GM12878 (cell line): ENCODE data around the gene LIN28B.

Experiments used
- EP300 ChIP-seq, 2 experiments: fragments of 150-350 bp in 1 of 2; IDR thresholded peaks; 2 replicates each; pipeline ENCODE4 v1.6.1; 2011 to 2012; ENCODE audit warnings: low read depth in 2 of 2, low read length in 2 of 2, borderline replicate concordance in 1 of 2, improper control_type of control experiment in 1 of 2, inconsistent platforms in 1 of 2; ENCODE audit not compliant: control insufficient read depth in 1 of 2
- HDGF ChIP-seq: fragments of 450-650 bp; IDR thresholded peaks from 2 replicates; pipeline ENCODE4 v1.6.1; 2016; ENCODE audit warnings: antibody characterized with exemption
- POLR2A ChIP-seq: IDR thresholded peaks from 2 replicates; pipeline ENCODE4 v1.6.1; 2011; ENCODE audit warnings: low read depth, mild to moderate bottlenecking, low read length
- POU2F2 ChIP-seq: IDR thresholded peaks from 3 replicates; pipeline ENCODE4 v1.6.1; 2011; ENCODE audit warnings: low read depth, mild to moderate bottlenecking, low read length, borderline replicate concordance
- RAD21 ChIP-seq: IDR thresholded peaks from 2 replicates; pipeline ENCODE4 v1.6.1; 2011; ENCODE audit warnings: mild to moderate bottlenecking, low read depth, low read length, moderate library complexity; ENCODE audit not compliant: insufficient read depth
- RBBP5 ChIP-seq: fragments of 200-600 bp; sonication (generic); conservative IDR thresholded peaks from 2 replicates; pipeline ENCODE4 v1.6.1; 2016
- YBX1 ChIP-seq: fragments of 450-650 bp; IDR thresholded peaks from 2 replicates; pipeline ENCODE4 v1.6.1; 2016; ENCODE audit warnings: antibody characterized with exemption
- TF ChIP-seq, protein P1 (sequence below): IDR thresholded peaks from 2 replicates; pipeline ENCODE4 v1.6.1; 2011; ENCODE audit warnings: low read depth, mild to moderate bottlenecking, low read length, moderate library complexity, borderline replicate concordance; ENCODE audit errors: extremely low read depth
- TF ChIP-seq, protein P2 (sequence below): IDR thresholded peaks from 2 replicates; pipeline ENCODE4 v1.6.1; 2012; ENCODE audit warnings: mild to moderate bottlenecking, low read depth, low read length
- TF ChIP-seq, protein P3 (sequence below), 3 experiments: IDR thresholded peaks in 2 of 3; conservative IDR thresholded peaks in 1 of 3; 2 replicates each; pipeline ENCODE4 v1.5.1; 2011; ENCODE audit warnings: low read depth in 3 of 3, low read length in 3 of 3, mild to moderate bottlenecking in 3 of 3, control low read depth in 2 of 3, moderate library complexity in 2 of 3, inconsistent platforms in 1 of 3, mixed read lengths in 1 of 3; ENCODE audit not compliant: control insufficient read depth in 2 of 3, insufficient read depth in 1 of 3; ENCODE audit errors: extremely low read depth in 1 of 3

DNA sequence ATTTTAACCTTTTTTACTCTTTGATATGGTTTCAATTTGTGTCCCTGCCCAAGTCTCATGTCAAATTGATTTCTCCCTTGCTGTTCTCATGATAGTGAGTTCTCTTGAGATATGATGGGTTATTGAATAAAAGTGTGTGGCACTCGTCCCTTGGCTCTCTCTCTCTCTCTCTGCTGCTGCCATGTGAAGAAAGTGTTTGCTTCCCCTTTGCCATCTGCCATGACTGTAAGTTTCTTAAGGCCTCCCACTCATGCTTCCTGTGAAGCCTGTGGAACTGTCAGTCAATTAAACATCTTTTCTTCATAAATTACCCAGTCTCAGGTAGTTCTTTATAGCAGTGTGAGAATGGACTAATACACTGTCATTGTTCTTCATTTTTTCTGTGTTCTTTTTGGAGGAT lies 48.5 kb downstream of the LIN28B start:
- TF ChIP-seq POLR2A: no peak
- no peak for TF ChIP-seq EP300 (IDR thresholded peaks at IDR 0.05; ENCODE audit: borderline replicate concordance in 1 of 2, control insufficient read depth in 1 of 2, low read depth in 2 of 2, low read length in 2 of 2)
- TF ChIP-seq, protein P1, sequence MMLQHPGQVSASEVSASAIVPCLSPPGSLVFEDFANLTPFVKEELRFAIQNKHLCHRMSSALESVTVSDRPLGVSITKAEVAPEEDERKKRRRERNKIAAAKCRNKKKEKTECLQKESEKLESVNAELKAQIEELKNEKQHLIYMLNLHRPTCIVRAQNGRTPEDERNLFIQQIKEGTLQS: no peak
- no peak for TF ChIP-seq HDGF
- TF ChIP-seq POU2F2: no peak
- TF ChIP-seq, protein P2, sequence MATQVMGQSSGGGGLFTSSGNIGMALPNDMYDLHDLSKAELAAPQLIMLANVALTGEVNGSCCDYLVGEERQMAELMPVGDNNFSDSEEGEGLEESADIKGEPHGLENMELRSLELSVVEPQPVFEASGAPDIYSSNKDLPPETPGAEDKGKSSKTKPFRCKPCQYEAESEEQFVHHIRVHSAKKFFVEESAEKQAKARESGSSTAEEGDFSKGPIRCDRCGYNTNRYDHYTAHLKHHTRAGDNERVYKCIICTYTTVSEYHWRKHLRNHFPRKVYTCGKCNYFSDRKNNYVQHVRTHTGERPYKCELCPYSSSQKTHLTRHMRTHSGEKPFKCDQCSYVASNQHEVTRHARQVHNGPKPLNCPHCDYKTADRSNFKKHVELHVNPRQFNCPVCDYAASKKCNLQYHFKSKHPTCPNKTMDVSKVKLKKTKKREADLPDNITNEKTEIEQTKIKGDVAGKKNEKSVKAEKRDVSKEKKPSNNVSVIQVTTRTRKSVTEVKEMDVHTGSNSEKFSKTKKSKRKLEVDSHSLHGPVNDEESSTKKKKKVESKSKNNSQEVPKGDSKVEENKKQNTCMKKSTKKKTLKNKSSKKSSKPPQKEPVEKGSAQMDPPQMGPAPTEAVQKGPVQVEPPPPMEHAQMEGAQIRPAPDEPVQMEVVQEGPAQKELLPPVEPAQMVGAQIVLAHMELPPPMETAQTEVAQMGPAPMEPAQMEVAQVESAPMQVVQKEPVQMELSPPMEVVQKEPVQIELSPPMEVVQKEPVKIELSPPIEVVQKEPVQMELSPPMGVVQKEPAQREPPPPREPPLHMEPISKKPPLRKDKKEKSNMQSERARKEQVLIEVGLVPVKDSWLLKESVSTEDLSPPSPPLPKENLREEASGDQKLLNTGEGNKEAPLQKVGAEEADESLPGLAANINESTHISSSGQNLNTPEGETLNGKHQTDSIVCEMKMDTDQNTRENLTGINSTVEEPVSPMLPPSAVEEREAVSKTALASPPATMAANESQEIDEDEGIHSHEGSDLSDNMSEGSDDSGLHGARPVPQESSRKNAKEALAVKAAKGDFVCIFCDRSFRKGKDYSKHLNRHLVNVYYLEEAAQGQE: no peak
- no peak for TF ChIP-seq RAD21
- TF ChIP-seq, protein P3, sequence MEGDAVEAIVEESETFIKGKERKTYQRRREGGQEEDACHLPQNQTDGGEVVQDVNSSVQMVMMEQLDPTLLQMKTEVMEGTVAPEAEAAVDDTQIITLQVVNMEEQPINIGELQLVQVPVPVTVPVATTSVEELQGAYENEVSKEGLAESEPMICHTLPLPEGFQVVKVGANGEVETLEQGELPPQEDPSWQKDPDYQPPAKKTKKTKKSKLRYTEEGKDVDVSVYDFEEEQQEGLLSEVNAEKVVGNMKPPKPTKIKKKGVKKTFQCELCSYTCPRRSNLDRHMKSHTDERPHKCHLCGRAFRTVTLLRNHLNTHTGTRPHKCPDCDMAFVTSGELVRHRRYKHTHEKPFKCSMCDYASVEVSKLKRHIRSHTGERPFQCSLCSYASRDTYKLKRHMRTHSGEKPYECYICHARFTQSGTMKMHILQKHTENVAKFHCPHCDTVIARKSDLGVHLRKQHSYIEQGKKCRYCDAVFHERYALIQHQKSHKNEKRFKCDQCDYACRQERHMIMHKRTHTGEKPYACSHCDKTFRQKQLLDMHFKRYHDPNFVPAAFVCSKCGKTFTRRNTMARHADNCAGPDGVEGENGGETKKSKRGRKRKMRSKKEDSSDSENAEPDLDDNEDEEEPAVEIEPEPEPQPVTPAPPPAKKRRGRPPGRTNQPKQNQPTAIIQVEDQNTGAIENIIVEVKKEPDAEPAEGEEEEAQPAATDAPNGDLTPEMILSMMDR (IDR thresholded peaks at IDR 0.05 in 2 of 3, conservative IDR thresholded peaks at IDR 0.05 in 1 of 3; ENCODE audit: control insufficient read depth in 2 of 3, extremely low read depth in 1 of 3, insufficient read depth in 1 of 3, low read depth in 3 of 3, low read length in 3 of 3): no peak
- no peak for TF ChIP-seq YBX1
- no peak for TF ChIP-seq RBBP5
